Measurements from ENCODE around the gene PPP1R3G.
A peak's percentile ranks its signal among the peaks of the same experiment; 100 is the strongest.

PPP1R3G gene

GRCh38 chr6:5121956-5122355, 36.8 kb downstream of the PPP1R3G start:
- DNase-seq = no peak

GRCh38 chr6:5122504-5123112, 37.5 kb downstream of the PPP1R3G start:
- no peak for DNase-seq

GRCh38 chr6:5123296-5124143, 38.4 kb downstream of the PPP1R3G start:
- no peak for DNase-seq

GRCh38 chr6:5124526-5124925, 39.4 kb downstream of the PPP1R3G start:
- DNase-seq = no peak

- no peak for DNase-seq
These were observed 40.2 kb downstream of the PPP1R3G start for GRCh38 chr6:5125152-5126006.

- DNase-seq = no peak
These were observed 41.1 kb downstream of the PPP1R3G start for GRCh38 chr6:5126214-5126613.

- DNase-seq = no peak
These were observed 42.1 kb downstream of the PPP1R3G start for GRCh38 chr6:5127106-5127687.

GRCh38 chr6:5128351-5128750, 43.2 kb downstream of the PPP1R3G start:
- no peak for DNase-seq

- no peak for DNase-seq
These were observed 45.2 kb downstream of the PPP1R3G start for GRCh38 chr6:5130135-5130866.

- DNase-seq = no peak
These were observed 47.6 kb downstream of the PPP1R3G start for GRCh38 chr6:5132731-5133130.

GRCh38 chr6:5133943-5134342, 48.8 kb downstream of the PPP1R3G start:
- DNase-seq = no peak

GRCh38 chr6:5135788-5136376, 50.7 kb downstream of the PPP1R3G start:
- peak in 1 of 2 experiments; percentile 4 for DNase-seq

- no peak for DNase-seq
These were observed 51.7 kb downstream of the PPP1R3G start for GRCh38 chr6:5136851-5137250.

Data from NCI-H446 (cell line).